Esophagus muscularis mucosa (tissue), 4 donors: ENCODE results near the gene ATN1. TPM values are rescaled to one million over a fixed set of nuclear protein-coding genes. Genes with fewer than 3 reads are reported as not detected.
"Not testable (repeated sequence)": the region's sequence is repeated elsewhere in the genome, so short reads cannot be mapped to it uniquely, and the experiment has no call there.

Source experiments
- DNase-seq: peaks from one replicate; pipeline ENCODE4 v3.0.0-alpha.2; 2017; ENCODE audit errors: extremely low spot score
- H3K27ac ChIP-seq, 4 donors: fragments of 200-600 bp; sonication (generic); replicated peaks in 1 of 4; 1 replicate in 3 of 4; 2 replicates in 1 of 4; pipeline ENCODE4 v1.5.1; 2016 to 2019; ENCODE audit warnings: mild to moderate bottlenecking in 1 of 4
- H3K27me3 ChIP-seq, 4 donors: fragments of 200-600 bp; sonication (generic); one replicate each; pipeline versions ENCODE4 v1.5.1 to v1.6.0; 2016 to 2019
- H3K36me3 ChIP-seq, 4 donors: fragments of 200-600 bp; sonication (generic); one replicate each; pipeline ENCODE4 v1.5.1; 2016 to 2019
- H3K4me1 ChIP-seq, 4 donors: fragments of 200-600 bp; sonication (generic); one replicate each; pipeline ENCODE4 v1.5.1; 2016 to 2019
- H3K4me3 ChIP-seq, 4 donors: fragments of 200-600 bp; sonication (generic); 1 replicate in 2 of 4; 2 replicates in 2 of 4; pipeline ENCODE4 v1.5.1; 2016 to 2019; ENCODE audit warnings: mild to moderate bottlenecking in 4 of 4, moderate library complexity in 1 of 4
- H3K9me3 ChIP-seq, 4 donors: fragments of 200-600 bp; sonication (generic); 1 replicate in 3 of 4; 2 replicates in 1 of 4; pipeline ENCODE4 v1.5.1; 2016 to 2019
- EP300 ChIP-seq: sonication (generic); formaldehyde crosslinking; IDR thresholded peaks from one replicate; pipeline ENCODE4 v1.6.1; 2017; ENCODE audit warnings: antibody characterized with exemption
- POLR2A ChIP-seq: fragments of 450-650 bp; IDR thresholded peaks from one replicate; pipeline ENCODE4 v1.6.1; 2017; ENCODE audit warnings: antibody characterized with exemption, moderate library complexity, mild to moderate bottlenecking, low read depth
- POLR2AphosphoS5 ChIP-seq, 2 donors: sonication (generic); formaldehyde crosslinking; IDR thresholded peaks; one replicate each; pipeline ENCODE4 v1.6.1; 2017; ENCODE audit warnings: antibody characterized with exemption in 2 of 2
- WGBS: methylation state at CpG from one replicate; pipeline ENCODE4 v1.1.5; 2018; 5-methylcytosine and 5-hydroxymethylcytosine counted together
- intact Hi-C: fragments of 100-400 bp; cut with DNase I; formaldehyde crosslinking; loops from one replicate; pipeline ENCODE4 v1.15.1; 2023
- total RNA-seq, 4 donors: library from RNA; depleted of rRNA; stranded (reverse); fragments of >200 nt; gene quantifications; one replicate each; pipeline versions ENCODE4 v1.1.0 to v1.2.1, GENCODE V29; 2016
- TF ChIP-seq, protein P1 (sequence below), 3 experiments: fragments of 200-600 bp in 2 of 3; fragments of 450-650 bp in 1 of 3; sonication (generic) in 2 of 3; IDR thresholded peaks; one replicate each; pipeline ENCODE4 v1.5.1; 2017 to 2019; ENCODE audit warnings: antibody characterized with exemption in 3 of 3, mild to moderate bottlenecking in 2 of 3, moderate library complexity in 1 of 3

ATN1 gene
- total RNA-seq, 4 donors from 2014 or later: 72.2 to 163 (median 92.4) TPM

DNA sequence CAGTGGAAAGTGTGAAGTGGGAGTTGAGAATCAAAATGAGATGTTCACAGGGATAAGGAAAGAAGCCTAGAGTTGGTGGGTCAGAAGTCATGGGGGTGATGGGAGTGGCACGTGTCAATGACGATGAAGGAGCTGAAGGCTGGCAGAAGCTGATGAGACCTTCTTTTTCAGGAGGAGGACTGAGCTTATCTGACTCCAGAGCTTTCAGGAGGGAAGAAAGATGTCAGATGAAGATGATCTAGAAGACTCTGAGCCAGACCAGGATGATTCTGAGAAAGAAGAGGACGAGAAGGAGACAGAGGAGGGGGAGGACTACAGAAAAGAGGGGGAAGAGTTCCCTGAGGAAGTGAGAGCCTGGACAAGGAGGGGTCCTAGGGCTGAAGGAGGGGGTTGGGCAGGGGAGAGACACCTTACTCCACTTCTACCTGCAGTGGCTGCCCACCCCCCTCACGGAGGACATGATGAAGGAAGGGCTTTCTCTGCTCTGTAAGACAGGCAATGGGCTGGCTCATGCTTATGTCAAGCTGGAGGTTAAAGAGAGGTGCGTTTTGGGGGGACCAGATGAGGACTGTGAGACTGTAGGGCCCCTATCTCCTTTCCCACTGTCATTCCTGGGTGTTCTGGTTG is 22.2 kb upstream of the ATN1 start:
- no peaks in the 10 kb centered on the region for H3K27me3 ChIP-seq
- DNase-seq: no peak
- H3K36me3 ChIP-seq: peaks cover 0 to 17% (median 9%) of the 10 kb centered on the region in 4 donors
- intact Hi-C loops: loop anchor here (5.0 kb wide), 1 partner anchor 43 kb away; no protein-coding TSS in a partner anchor
- TF ChIP-seq POLR2A: no peak
- TF ChIP-seq, protein P1, sequence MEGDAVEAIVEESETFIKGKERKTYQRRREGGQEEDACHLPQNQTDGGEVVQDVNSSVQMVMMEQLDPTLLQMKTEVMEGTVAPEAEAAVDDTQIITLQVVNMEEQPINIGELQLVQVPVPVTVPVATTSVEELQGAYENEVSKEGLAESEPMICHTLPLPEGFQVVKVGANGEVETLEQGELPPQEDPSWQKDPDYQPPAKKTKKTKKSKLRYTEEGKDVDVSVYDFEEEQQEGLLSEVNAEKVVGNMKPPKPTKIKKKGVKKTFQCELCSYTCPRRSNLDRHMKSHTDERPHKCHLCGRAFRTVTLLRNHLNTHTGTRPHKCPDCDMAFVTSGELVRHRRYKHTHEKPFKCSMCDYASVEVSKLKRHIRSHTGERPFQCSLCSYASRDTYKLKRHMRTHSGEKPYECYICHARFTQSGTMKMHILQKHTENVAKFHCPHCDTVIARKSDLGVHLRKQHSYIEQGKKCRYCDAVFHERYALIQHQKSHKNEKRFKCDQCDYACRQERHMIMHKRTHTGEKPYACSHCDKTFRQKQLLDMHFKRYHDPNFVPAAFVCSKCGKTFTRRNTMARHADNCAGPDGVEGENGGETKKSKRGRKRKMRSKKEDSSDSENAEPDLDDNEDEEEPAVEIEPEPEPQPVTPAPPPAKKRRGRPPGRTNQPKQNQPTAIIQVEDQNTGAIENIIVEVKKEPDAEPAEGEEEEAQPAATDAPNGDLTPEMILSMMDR (IDR thresholded peaks at IDR 0.05): no peak
- no peak for TF ChIP-seq POLR2AphosphoS5 (IDR thresholded peaks at IDR 0.05)
- no peak for TF ChIP-seq EP300
- WGBS: 69% methylated on average over 5 of the region's 5 CpGs
- peak overlapping the region; percentile 58 to 78 (median 66) for H3K4me3 ChIP-seq
- H3K27ac ChIP-seq: peak overlapping the region; percentile 75 to 88 (median 82)
- no peaks in the 10 kb centered on the region for H3K9me3 ChIP-seq
- peaks cover 5 to 18% (median 16%) of the 10 kb centered on the region in 4 donors for H3K4me1 ChIP-seq

DNA sequence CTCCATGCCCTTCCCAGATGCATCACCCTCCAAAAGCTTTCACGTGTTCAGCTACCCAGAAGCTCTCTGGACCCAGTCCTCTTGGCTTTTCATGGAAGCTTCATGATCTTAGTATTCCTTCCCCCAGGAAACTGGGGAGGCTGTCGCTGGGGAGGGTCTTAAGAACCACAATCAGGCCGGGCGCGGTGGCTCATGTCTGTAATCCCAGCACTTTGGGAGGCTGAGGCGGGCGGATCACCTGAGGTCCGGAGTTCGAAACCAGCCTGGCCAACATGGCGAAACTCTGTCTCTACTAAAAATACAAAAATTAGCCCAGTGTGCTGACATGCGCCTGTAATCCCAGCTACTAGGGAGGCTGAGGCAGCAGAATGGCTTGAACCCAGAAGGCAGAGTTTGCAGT is 19.6 kb upstream of the ATN1 start:
- Histone ChIP-seq H3K36me3 (peaks cover 0 to 17% (median 9%) of the 10 kb centered on the region in 4 donors), H3K4me1 (peaks cover 5 to 18% (median 16%) of the 10 kb centered on the region in 4 donors)
- H3K27ac ChIP-seq, H3K4me3 ChIP-seq, DNase-seq, H3K9me3 ChIP-seq, H3K27me3 ChIP-seq: not testable (repeated sequence)
- intact Hi-C loops: loop anchor here (5.0 kb wide), 1 partner anchor 46 kb away; no protein-coding TSS in a partner anchor
- 97% methylated on average over 11 of the region's 11 CpGs for WGBS

DNA sequence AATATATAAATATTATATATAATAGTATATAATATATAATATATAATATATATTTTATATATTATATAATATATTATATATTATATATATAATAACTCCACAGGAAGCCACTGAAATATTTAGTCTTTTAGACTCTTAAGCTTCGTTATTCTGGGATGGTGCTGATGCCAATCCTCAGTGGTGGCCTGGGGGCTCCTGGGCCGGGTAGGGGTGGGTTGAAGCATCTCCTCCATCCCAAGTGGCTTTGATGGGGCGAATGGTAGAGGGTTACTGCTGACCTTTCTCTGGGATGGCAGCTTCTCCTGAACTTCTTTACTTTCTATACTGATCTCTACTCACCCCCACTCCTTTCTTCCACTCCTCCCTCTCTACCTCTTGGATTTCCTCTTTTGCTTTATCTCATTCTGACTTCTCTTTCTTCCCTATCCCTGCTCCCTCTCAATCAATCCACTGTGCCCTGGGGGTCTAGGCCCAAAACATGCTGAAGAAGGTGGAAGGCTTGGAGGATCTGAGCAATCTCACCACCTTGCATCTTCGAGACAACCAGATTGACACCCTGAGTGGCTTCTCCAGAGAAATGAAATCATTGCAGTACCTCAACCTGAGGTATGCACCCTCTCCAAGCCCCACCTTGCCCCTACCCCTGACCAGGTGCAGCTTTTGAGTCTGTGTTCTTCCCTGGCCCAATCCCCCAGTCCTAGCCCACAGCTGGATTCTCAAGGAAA is 18.2 kb upstream of the ATN1 start:
- Histone ChIP-seq H3K36me3 (peaks cover 0 to 17% (median 9%) of the 10 kb centered on the region in 4 donors), H3K27ac (no peak overlapping the region), H3K4me1 (peaks cover 9 to 23% (median 16%) of the 10 kb centered on the region in 4 donors), H3K9me3 (no peaks in the 10 kb centered on the region), H3K4me3 (no peak overlapping the region), H3K27me3 (no peaks in the 10 kb centered on the region)
- WGBS: 93% methylated on average over 4 of the region's 4 CpGs
- no peak for DNase-seq
- TF ChIP-seq POLR2A (no peak), POLR2AphosphoS5 (IDR thresholded peaks at IDR 0.05) (no peak), EP300 (no peak)
- TF ChIP-seq, protein P1 (IDR thresholded peaks at IDR 0.05): no peak
- intact Hi-C loops: loop anchor here (5.0 kb wide), 1 partner anchor 47 kb away; no protein-coding TSS in a partner anchor

DNA sequence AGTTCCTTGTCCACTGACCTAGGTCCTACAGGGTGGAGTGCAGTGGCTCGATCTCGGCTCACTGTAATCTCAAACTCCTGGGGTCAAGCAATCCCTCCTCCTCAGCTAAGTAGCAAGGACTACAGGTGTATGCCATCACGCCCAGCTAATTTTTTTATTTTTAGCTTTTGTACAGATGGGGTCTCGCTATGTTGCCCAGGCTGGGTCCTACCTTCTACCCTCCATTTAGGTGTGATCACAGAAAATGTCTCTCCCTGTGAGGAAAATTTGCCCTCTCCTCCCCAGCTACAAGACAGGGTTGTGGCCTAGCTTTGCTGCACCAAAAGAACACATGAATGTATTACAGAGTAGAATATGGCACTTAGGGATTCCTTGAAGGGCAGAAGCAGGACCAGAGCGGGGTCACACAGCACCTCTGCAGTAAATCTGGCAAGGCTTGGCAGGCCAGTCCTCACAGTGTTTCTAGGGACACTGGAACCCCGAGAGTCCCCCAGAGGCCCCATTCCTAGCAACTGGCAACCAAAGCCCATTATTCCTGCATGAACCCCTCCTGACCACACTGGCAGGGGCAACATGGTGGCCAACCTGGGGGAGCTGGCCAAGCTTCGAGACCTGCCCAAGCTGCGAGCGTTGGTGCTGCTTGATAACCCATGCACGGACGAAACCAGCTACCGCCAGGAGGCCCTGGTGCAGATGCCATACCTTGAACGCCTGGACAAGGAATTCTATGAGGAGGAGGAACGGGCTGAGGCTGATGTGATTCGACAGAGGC is 15.4 kb upstream of the ATN1 start:
- 92% methylated on average over 15 of the region's 15 CpGs for WGBS
- no peaks in the 10 kb centered on the region for H3K27me3 ChIP-seq
- H3K9me3 ChIP-seq: no peaks in the 10 kb centered on the region
- DNase-seq: no peak
- peaks cover 0 to 19% (median 10%) of the 10 kb centered on the region in 4 donors for H3K36me3 ChIP-seq
- peaks cover 9 to 29% (median 24%) of the 10 kb centered on the region in 4 donors for H3K4me1 ChIP-seq
- H3K27ac ChIP-seq: no peak overlapping the region
- intact Hi-C loops: no loop called here
- TF ChIP-seq, protein P1 (IDR thresholded peaks at IDR 0.05): no peak
- TF ChIP-seq POLR2AphosphoS5 (IDR thresholded peaks at IDR 0.05) (no peak), POLR2A (no peak), EP300 (no peak)
- no peak overlapping the region for H3K4me3 ChIP-seq
